ENCODE measurements around the gene MCTP2.
A peak's percentile ranks its signal among the peaks of the same experiment; 100 is the strongest.

The MCTP2 gene, protein sequence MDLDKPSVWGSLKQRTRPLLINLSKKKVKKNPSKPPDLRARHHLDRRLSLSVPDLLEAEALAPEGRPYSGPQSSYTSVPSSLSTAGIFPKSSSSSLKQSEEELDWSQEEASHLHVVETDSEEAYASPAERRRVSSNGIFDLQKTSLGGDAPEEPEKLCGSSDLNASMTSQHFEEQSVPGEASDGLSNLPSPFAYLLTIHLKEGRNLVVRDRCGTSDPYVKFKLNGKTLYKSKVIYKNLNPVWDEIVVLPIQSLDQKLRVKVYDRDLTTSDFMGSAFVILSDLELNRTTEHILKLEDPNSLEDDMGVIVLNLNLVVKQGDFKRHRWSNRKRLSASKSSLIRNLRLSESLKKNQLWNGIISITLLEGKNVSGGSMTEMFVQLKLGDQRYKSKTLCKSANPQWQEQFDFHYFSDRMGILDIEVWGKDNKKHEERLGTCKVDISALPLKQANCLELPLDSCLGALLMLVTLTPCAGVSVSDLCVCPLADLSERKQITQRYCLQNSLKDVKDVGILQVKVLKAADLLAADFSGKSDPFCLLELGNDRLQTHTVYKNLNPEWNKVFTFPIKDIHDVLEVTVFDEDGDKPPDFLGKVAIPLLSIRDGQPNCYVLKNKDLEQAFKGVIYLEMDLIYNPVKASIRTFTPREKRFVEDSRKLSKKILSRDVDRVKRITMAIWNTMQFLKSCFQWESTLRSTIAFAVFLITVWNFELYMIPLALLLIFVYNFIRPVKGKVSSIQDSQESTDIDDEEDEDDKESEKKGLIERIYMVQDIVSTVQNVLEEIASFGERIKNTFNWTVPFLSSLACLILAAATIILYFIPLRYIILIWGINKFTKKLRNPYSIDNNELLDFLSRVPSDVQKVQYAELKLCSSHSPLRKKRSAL

DNA sequence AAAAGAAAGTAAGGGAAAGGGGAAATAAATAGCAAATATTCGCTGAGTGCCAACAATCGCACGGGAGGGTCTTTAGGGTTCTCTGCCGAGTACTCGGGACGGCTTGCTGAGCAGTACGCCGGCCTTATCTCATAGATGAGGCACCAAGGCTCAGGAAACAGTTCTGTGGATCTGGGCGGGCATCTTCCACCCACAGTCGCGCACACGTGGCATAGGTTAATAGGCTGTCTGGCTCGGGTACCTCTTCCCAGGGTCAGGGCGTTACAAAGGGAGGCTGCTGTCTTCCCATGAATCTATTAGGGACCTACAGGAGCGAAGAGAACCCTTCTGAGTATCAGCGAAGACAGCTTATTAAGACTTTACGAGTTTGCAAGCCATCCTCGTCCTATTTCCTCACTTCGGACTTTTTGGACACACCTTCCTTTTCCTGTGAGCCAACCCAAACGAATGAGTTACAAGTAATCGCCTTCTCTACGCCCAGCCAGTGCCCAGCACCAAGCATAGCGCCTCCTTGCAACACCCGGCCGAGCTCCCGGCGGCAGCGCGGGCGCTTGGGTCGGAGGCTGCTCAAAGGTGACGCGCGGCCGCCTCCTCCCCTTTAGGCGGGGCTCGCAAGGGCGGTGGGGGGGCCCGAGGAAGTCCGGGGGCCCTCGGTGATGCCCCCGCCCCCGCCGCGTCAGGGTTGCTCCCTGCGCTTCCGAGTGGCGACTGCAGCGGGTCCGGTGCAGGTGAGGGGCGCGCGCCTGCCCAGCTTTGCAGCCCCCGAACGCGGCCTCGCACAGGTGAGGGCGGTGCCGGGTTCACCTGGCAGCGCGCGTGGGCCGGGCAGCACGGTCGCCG, at the start of gene MCTP2:
MCTP2 (plus strand) TSS at position 679 of the 840 bp plus-strand sequence. CDS start 66,705 bp downstream, outside the sequence.
- DNase-seq, result peak; percentile 79

DNA sequence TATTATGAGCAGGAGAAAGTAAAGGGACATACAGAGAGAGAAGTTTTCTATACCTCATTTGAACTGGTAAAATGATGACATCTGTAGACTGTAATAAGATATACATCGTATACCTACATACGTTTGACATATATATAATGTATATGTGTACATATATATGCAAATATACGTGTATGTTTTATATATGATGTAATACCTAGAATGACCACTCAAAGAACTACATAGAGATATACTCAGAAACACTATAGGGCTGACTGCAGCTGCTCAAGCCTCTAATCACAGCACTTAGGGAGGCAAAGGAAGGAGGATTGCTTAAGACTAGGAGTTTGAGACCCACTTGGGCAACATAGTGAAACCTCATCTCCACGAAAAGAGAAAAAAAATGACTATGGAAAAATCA, 48.5 kb upstream of the MCTP2 start:
- DNase-seq, result no peak

DNA sequence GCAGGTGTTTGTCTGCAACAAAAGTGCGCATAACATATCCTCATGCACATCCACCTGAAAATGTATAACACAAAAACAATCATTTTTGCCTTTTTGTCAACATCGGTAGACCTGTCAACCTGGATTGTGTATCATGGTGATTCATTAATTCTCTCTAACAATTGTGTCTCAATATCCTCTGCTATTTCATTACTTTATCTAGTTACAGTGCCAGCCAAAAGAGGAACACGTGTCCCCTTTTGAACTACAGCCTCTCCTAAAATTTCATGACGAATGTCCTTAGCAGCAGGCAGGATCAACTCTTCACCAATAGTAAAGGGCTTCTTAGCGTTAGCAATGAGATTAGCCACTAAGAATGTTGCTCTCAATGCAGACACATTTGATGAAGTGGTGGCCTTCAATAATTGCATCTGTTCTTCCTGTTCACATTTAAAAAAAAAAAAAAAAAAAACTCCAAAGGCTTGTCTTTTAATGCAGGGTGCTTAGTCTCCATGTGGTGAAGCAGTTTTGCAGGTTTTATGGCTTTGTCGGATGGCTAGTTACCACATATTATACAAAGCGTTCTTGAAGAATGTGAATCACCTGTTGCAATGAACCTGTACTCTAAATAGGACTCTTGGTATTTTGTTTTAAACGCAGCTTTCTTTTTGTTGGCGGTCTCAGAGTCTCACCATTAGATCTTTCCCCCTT, 45.7 kb upstream of the MCTP2 start:
- DNase-seq, result no peak

DNA sequence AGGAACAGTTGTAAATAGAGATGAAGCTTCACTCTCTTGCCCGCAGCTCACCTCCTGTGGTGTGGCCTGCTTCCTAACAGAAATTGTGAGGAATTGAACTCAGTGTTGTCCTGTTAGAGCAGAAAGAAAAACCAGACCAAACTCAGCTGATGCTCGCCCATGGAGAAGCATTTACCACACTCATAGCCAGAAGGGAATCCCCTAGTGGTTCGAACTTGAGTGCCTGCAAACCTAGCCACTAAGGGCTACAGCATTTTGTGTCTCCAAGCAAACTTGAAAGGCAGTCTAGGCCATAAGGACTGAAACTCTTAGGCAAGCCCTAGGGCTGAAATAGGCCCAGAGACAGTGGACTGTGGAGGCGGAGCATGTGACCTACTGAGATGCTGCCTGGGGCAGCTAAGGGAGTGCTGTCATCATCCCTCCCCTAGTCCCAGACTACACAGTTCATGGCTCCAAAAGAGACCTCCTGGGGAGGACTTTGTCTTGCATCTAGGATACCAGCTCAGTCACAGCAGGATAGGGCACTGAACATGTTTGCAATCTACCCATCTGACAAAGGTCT, 44.5 kb upstream of the MCTP2 start:
- DNase-seq, result no peak

DNA sequence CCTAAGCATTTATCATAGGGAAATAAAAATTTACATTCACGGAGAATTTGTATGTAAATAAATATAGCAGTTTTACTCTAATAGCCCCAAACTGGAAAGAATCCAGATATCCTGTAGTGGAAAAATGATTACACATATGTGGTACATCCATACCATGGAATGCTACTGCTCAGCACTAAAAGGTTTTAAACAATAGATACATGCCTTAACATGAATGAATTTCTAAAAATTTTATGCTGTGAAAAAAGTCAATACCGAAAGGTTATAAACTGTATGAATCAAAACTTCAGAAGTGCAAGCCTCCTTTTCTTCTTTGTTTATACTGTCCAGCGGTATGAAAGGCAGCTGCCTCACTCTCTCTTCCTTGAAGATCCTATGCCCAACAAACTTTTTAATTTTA, 37.5 kb upstream of the MCTP2 start:
- no peak for DNase-seq

DNA sequence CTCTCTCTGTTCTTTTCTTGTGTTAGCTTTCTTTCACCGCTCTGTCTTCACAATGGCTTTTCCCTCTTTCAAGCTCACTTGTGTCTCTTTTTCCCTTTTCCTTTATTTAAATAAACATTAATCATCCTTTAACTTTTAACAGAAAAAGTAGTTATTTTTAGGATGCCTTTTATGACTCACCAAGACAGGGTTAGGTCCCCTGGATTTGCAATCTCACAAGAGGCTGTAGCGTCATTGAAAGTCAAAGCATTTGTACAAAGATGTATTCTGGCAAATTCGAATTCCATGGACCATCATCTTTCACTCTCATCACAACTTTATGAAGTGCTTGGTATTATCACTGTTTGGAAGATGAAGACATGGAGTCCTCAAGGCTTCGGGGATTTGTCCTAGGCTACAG, 34.8 kb upstream of the MCTP2 start:
- no peak for DNase-seq

DNA sequence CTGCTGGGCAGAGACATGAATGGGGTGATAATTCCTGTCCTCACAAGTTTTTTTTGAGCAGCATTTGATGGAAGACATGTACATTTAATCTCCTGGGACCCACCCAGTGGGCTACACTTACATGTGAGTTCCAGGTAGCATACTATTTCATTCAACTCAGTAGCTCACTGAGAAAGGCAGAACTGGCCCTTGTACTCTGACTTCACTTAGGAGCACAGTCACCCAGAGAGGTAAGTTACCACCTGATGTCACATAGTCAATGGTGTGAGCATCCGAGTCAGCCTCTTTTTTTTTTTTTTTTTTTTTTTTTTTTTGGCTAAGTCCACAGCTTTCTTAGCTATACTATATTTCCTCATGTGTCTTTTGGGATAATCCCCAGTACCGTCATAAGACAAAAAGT, 32.7 kb upstream of the MCTP2 start:
- no peak for DNase-seq

DNA sequence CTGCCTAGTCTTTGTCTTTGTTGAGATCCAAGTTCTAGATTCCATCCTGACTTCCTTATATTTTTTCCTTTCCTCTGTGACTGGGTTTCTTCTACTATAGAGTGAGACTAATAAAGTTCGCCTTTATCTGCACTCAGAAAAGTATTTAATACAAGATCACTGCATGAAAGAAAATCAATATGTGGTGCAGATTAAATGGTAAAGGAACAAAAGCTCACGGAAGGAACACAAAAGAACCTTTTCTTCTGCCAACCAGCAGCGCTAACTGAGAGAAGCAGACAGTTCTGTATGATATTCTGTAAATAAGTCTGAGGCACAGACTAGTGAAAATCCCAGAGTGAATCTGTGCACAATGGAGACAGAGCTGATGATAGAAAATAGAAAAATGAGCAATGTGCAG, 31.6 kb upstream of the MCTP2 start:
- no peak for DNase-seq

DNA sequence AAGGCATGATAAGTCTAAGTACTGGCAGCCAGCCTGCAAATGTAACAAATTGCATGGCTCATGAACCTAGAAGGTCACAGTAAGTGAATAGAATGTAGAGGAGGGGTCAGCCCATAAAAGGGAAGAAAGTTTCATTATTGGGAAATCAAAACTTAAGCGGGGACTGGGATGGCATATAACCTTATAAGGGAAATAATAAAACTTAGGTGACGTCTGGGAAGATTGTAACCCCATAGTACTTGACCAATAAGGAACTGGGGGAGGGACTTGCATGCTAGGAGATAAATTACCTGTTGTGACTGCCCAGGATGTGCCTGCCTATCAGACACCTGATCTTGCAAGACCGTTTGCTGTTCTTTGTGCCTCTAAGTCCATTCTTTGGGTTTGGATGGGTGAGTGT, 28.1 kb upstream of the MCTP2 start:
- no peak for DNase-seq

DNA sequence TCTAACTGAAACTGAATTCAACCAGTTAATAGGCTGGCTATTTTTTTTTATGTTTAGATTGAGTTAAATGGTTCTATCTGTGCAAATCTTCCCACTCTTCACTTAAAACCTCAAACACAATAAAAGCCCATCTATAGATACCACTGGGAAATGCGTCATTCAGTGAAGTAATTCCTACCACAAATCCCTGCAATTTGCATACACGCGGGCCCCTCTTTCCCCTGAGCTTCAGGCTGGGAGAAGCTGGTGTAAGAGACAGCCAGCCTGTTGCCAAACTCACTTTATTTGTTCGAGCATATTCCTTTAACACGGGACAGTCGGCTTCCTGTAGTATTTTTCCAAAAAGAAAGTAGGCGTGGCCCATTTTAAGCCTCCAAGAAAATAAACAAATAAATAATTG, 26.0 kb upstream of the MCTP2 start:
- DNase-seq, result no peak

DNA sequence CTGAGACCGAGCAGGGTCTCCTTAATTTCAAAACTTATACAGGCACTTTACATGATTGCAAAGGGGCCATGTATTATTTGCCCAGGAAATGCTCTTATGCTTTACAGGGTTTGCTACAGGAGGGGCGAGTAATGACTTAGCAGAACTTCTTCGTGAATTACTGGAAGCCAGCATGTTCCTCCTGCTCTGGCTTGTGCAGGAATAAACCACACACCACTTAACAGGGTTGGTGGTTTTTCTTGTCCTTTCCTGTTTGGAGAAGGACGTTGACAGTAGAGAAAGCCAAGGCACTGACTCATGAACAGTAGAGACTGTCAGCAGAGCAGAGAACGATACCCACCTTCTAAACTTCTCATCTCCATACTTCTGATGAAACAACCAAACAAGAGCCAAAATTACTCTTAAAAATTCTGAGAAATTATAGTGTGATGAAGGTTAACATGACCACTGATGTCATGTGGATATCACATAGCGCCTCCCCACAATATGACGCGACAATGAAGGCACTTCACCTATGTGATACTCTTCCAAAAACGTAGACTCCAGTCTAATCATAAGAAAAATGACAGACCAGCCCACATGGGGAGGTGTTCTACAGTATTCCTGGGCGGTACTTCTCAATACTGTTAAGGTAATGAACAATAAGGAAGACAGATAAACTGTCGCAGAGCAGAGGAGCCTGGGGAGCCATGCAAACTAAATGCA, 24.7 kb upstream of the MCTP2 start:
- peak; percentile 32 for DNase-seq

DNA sequence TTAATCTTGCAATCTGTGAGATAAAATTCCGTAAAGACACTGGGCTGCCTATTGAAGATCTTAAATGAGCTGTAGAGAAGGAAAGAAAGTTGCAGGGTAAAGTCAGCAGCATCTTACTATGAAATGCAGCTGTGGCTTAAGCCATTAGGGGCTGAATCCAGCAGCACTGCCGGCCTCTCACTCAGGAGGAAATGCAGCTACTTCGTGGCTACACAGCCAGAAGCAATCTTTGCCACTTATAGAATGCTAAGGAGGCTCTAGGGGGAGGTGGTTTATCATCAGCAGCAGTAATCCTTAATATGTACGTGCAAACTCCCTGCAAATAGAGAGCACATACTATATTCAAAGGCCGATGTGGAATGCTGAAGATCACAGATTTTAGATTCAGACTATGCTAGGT, 19.1 kb upstream of the MCTP2 start:
- DNase-seq, result no peak

DNA sequence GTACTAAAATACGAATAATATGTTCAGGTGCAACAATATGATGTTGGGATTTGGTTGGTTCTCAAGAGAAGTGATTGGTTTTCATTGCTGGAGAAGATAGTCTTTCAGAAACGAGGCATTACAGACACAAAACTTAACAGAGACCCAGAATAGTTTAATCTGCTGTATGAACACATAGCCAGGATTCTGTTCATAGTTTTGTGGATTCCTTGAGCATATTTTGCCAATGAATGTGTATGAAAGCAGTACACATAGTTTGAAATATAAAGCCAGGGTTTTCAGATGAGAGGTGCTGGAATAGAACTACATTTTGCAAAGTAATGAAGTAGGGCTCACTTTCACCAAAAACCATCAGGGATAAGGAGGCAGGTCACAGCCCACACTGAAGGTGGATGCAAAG, 5.7 kb upstream of the MCTP2 start:
- DNase-seq, result no peak

DNA sequence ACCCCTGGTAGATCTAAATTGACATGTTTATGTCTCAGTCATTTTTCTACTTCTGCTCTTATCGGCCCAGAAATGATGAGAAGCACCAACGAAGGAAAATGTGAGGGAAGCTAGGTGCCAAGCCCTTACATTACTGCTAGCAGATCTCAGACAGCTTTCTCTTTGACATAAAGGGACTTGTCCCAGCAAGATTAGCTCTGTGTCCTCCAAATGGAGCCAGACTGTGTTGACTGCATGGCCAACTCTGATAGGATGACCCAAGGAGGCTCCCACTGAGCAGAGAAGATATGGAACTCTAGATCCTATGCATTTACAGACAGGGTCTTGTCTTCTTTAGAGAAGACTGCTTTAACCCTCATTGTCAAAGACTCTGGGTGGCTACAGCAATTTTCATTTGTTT, 2.8 kb upstream of the MCTP2 start:
- DNase-seq, result no peak

DNA sequence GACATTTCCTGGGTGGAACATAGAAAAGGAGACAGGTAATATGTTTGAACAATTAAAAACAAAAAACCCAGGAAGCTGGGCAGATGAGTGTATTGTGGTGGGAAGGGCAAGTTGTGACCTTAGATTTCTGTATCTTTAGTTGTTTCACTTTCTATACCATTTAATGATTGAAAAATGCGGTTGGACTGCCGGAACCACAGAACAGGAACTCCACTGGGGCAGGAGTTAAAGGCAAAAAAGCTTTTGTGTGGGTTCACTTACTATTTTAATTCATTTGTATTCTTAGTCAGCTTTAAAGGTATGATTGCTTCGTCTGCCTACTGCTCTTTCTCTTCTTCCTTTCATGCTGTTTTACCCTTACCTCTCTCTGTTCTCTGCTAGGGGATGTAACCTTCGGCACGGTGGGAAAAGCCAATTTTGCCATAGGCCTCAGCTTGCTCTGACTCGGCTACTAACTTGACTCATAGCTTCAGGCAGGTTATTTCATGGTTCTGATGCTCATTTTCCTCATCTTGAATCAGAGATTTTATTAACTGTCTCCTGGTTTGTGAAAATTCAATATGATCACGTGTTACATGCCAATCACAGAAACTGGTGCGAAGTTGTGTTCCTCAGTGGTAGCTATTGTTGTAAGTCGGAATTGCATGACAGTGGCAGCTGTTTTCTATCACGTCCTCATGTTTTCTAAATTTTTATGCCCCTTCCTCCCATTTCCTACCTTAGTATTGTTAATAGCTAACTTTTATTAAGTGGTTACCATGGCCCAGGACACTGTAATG, 1.6 kb upstream of the MCTP2 start:
- no peak for DNase-seq

DNA sequence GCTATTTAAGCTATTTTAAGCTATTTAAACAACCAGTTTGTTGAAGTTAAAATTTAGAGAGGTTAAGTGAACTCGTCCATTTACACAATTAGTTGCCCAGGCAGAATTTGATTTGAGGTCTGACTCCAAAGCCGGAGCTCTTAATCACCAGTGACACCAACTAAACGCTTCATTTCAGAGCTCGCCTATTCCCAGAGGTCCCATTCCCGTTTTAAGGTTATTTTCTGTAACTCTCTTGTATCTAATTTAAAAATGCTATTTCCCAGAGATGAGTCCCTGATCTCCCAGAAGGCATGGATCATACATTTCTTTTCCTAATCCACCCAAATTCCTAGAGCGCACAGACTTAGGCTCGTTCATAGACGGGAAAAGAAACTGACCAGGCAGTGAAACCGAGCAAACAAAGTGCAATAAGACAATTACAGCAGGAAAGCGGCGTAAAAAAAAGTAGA, 904 bp upstream of the MCTP2 start:
- DNase-seq, result no peak

DNA sequence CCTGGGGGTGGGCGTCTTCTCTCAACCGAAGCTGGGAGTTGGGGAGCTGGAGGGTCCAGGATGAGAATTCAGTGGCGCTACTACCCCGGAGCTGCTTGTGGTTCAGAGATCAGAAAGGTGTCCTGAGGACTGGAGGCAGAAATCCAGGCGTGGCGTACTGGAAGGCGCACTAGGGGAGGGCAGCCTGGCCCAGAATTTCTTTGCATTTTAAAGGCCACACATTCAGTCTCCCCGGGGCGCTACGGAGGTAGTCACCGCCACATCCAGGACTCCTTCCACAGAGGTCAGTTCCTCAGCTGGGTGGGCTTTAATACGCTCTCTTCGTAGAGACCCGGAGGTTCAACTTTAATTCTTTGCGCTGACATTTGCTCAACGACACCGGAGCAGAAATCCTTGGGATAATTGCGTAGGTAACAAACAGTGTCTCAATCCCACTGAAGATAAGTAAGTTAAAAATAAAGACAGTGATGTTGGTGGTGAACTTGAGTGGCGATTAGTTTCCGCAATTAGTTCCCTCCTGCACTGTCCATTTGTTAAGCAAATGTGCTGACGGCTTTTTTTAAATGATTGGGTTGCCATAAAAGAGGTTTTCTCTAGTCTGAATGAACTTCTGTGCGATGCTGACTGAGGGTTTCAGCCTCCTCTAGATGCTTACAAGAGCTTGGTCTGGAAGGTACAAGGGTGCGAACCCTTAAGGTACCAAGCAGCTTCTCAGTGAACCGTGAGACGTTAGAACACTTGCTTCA, 535 bp downstream of the MCTP2 start:
- DNase-seq, result peak; percentile 26

DNA sequence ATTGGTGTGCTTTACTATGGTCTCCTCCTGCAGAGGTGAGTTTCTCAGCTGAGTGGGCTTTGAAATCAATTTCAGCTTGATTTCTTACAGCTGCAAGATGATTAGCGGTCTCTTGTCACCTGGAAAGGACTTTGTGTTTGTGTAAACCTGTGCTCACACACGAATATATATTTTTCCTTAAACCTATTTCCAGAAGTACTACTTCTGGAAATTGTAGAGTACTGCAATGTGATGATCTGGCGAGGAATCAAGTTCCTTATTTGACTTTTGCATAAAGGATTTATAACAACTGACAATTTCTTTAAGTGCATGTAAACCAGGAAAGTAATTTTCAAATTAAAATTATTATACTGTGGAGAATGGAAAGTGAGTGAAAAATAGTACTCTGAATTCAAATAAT, 2.1 kb downstream of the MCTP2 start:
- DNase-seq, result no peak

DNA sequence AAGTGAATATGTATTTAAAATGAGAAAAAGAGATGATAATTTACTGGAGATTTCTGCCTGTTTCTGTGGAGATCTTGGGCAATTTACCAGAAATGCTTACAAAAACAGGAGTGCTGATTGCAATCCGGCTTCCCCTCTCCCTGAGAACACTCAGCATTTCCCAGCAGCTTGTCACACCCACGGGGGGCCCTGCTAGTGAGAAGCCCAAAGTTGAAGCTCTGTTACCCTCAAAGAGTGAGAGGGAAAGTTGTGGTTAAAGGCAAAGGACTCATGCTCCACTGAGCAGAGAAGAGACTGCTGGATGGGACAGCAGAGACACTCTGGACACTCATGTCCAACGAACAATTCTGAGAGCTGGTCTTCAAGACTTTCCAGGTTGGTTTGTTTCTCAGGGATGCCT, 2.9 kb downstream of the MCTP2 start:
- DNase-seq, result no peak

DNA sequence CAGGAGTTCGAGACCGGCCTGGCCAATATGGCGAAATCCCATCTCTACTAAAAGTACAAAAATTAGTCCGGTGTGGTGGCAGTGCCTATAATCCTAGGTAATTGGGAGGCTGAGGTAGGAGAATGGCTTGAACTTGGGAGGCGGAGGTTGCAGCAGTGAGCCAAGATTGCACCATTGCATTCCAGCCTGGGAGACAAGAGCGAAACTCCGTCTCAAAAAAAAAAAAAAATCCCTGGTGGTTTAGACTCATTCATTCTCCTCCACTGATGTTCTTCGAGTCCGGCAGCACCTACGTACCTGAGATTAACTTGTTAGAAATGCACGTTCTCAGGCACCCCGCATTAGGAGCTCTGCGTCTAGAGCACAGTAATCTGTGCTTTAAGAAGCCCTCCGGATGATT, 3.7 kb downstream of the MCTP2 start:
- DNase-seq, result no peak

Measured in femur (tissue), 1 donor.